BLaER1 treated with 17β-estradiol and CSF1 and Interleukin-3, amounts not matched to agents 10 nM and 100 nM (cell line): ENCODE data around the gene HJURP.

ENCODE experiments used
- H3K27ac ChIP-seq, 11 experiments: shearing (Covaris generic); formaldehyde crosslinking; 2 replicates each; pipeline ENCODE4 v1.8.1; 2022
- H3K27me3 ChIP-seq, 11 experiments: shearing (Covaris generic); formaldehyde crosslinking; 2 replicates each; pipeline ENCODE4 v1.8.1; 2022
- H3K36me3 ChIP-seq, 11 experiments: shearing (Covaris generic); formaldehyde crosslinking; 2 replicates each; pipeline ENCODE4 v1.8.1; 2022
- H3K4me1 ChIP-seq, 10 experiments: shearing (Covaris generic); formaldehyde crosslinking; 2 replicates each; pipeline ENCODE4 v1.8.1; 2022
- H3K4me2 ChIP-seq, 11 experiments: shearing (Covaris generic); formaldehyde crosslinking; 2 replicates each; pipeline ENCODE4 v1.8.1; 2022
- H3K4me3 ChIP-seq, 10 experiments: shearing (Covaris generic); formaldehyde crosslinking; 2 replicates each; pipeline ENCODE4 v1.8.1; 2022
- H3K9ac ChIP-seq, 11 experiments: shearing (Covaris generic); formaldehyde crosslinking; 2 replicates each; pipeline ENCODE4 v1.8.1; 2022
- H3K9me3 ChIP-seq, 11 experiments: shearing (Covaris generic); formaldehyde crosslinking; replicated peaks in 1 of 11; 2 replicates each; pipeline ENCODE4 v1.8.1; 2022
- H4K20me1 ChIP-seq, 11 experiments: shearing (Covaris generic); formaldehyde crosslinking; 2 replicates each; pipeline ENCODE4 v1.8.1; 2022
- Cebpa-rat ChIP-seq, 11 experiments: shearing (Covaris generic); IDR thresholded peaks; 2 replicates each; pipeline ENCODE4 v1.8.1; 2022

The HJURP gene

GRCh38 chr2:233800208-233800607, 54.1 kb downstream of the HJURP start:
- no peak for TF ChIP-seq Cebpa-rat (IDR thresholded peaks at IDR 0.05)
- no peaks in the 10 kb centered on the region for H4K20me1 ChIP-seq
- H3K36me3 ChIP-seq: no peaks in the 10 kb centered on the region
- H3K27ac ChIP-seq: no peak overlapping the region
- H3K9me3 ChIP-seq: no peaks in the 10 kb centered on the region
- peaks cover 5 to 12% (median 10%) of the 10 kb centered on the region in 10 experiments; a peak in 18 of 20 replicates for H3K4me1 ChIP-seq
- no peak overlapping the region for H3K4me3 ChIP-seq
- H3K27me3 ChIP-seq: no peaks in the 10 kb centered on the region
- no peak overlapping the region for H3K4me2 ChIP-seq
- H3K9ac ChIP-seq: no peak overlapping the region

GRCh38 chr2:233799716-233800115, 54.6 kb downstream of the HJURP start:
- TF ChIP-seq Cebpa-rat (IDR thresholded peaks at IDR 0.05): no peak

GRCh38 chr2:233799087-233799665, 55.2 kb downstream of the HJURP start:
- Histone ChIP-seq H3K27me3 (no peaks in the 10 kb centered on the region), H3K9me3 (no peaks in the 10 kb centered on the region), H3K4me2 (no peak overlapping the region), H3K4me1 (peaks cover 5 to 12% (median 10%) of the 10 kb centered on the region in 10 experiments; a peak in 18 of 20 replicates), H3K9ac (no peak overlapping the region), H3K4me3 (no peak overlapping the region), H3K27ac (no peak overlapping the region), H3K36me3 (no peaks in the 10 kb centered on the region), H4K20me1 (no peaks in the 10 kb centered on the region)
- TF ChIP-seq Cebpa-rat (IDR thresholded peaks at IDR 0.05): no peak

More at GRCh38 chr2:233799716-233800115, 54.6 kb downstream of the HJURP start:
- H3K9ac ChIP-seq: no peak overlapping the region
- no peaks in the 10 kb centered on the region for H3K9me3 ChIP-seq
- peaks cover 5 to 12% (median 10%) of the 10 kb centered on the region in 10 experiments; a peak in 18 of 20 replicates for H3K4me1 ChIP-seq
- H4K20me1 ChIP-seq: no peaks in the 10 kb centered on the region
- no peaks in the 10 kb centered on the region for H3K36me3 ChIP-seq
- no peaks in the 10 kb centered on the region for H3K27me3 ChIP-seq
- H3K4me2 ChIP-seq: no peak overlapping the region
- no peak overlapping the region for H3K4me3 ChIP-seq
- no peak overlapping the region for H3K27ac ChIP-seq

- H3K4me1 ChIP-seq: peaks cover 5 to 12% (median 10%) of the 10 kb centered on the region in 10 experiments; a peak in 18 of 20 replicates
- no peak overlapping the region for H3K4me3 ChIP-seq
- no peak for TF ChIP-seq Cebpa-rat (IDR thresholded peaks at IDR 0.05)
- H3K4me2 ChIP-seq: no peak overlapping the region
- no peaks in the 10 kb centered on the region for H3K36me3 ChIP-seq
- H4K20me1 ChIP-seq: no peaks in the 10 kb centered on the region
- no peaks in the 10 kb centered on the region for H3K9me3 ChIP-seq
- H3K27me3 ChIP-seq: no peaks in the 10 kb centered on the region
- H3K9ac ChIP-seq: no peak overlapping the region
- H3K27ac ChIP-seq: no peak overlapping the region
Observed at GRCh38 chr2:233798335-233799086, 55.8 kb downstream of the HJURP start.

- Histone ChIP-seq H3K27ac (no peak overlapping the region), H3K36me3 (no peaks in the 10 kb centered on the region), H3K9ac (no peak overlapping the region), H3K4me1 (peaks cover 2 to 5% (median 3%) of the 10 kb centered on the region in 10 experiments; a peak in 18 of 20 replicates), H3K9me3 (no peaks in the 10 kb centered on the region; a peak in 1 of 22 replicates), H3K4me2 (no peak overlapping the region), H3K4me3 (no peak overlapping the region), H4K20me1 (no peaks in the 10 kb centered on the region), H3K27me3 (no peaks in the 10 kb centered on the region)
- TF ChIP-seq Cebpa-rat (IDR thresholded peaks at IDR 0.05): no peak
Observed at GRCh38 chr2:233796254-233796653, 58.1 kb downstream of the HJURP start.

GRCh38 chr2:233795735-233796171, 58.6 kb downstream of the HJURP start:
- Histone ChIP-seq H3K4me3 (no peak overlapping the region), H3K9ac (no peak overlapping the region), H3K27me3 (no peaks in the 10 kb centered on the region), H3K36me3 (no peaks in the 10 kb centered on the region), H3K4me1 (no peaks in the 10 kb centered on the region), H4K20me1 (no peaks in the 10 kb centered on the region), H3K9me3 (no peaks in the 10 kb centered on the region; a peak in 1 of 22 replicates), H3K4me2 (no peak overlapping the region), H3K27ac (no peak overlapping the region)
- no peak for TF ChIP-seq Cebpa-rat (IDR thresholded peaks at IDR 0.05)

GRCh38 chr2:233794128-233794658, 60.1 kb downstream of the HJURP start:
- Histone ChIP-seq H3K9me3 (peaks cover 0 to 9% (median 7%) of the 10 kb centered on the region in 11 experiments; a peak in 10 of 22 replicates), H3K27me3 (no peaks in the 10 kb centered on the region), H3K9ac (no peak overlapping the region), H3K36me3 (no peaks in the 10 kb centered on the region), H3K4me3 (no peak overlapping the region), H3K4me2 (no peak overlapping the region), H3K27ac (no peak overlapping the region), H3K4me1 (peaks cover 0 to 6% (median 0%) of the 10 kb centered on the region in 10 experiments; a peak in 1 of 20 replicates), H4K20me1 (no peaks in the 10 kb centered on the region)
- TF ChIP-seq Cebpa-rat (IDR thresholded peaks at IDR 0.05): no peak

- peaks cover 0 to 6% (median 0%) of the 10 kb centered on the region in 10 experiments; a peak in 1 of 20 replicates for H3K4me1 ChIP-seq
- H3K9ac ChIP-seq: no peak overlapping the region
- H3K9me3 ChIP-seq: peaks cover 0 to 15% (median 10%) of the 10 kb centered on the region in 11 experiments; a peak in 10 of 22 replicates
- TF ChIP-seq Cebpa-rat (IDR thresholded peaks at IDR 0.05): no peak
- H3K36me3 ChIP-seq: no peaks in the 10 kb centered on the region
- H4K20me1 ChIP-seq: no peaks in the 10 kb centered on the region
- H3K4me2 ChIP-seq: no peak overlapping the region
- no peak overlapping the region for H3K4me3 ChIP-seq
- H3K27ac ChIP-seq: no peak overlapping the region
- no peaks in the 10 kb centered on the region for H3K27me3 ChIP-seq
Observed at GRCh38 chr2:233793465-233794127, 60.7 kb downstream of the HJURP start.

- TF ChIP-seq Cebpa-rat (IDR thresholded peaks at IDR 0.05): no peak
- H4K20me1 ChIP-seq: no peaks in the 10 kb centered on the region
- H3K27ac ChIP-seq: no peak overlapping the region
- no peak overlapping the region for H3K4me3 ChIP-seq
- peaks cover 0 to 18% (median 11%) of the 10 kb centered on the region in 11 experiments; a peak in 10 of 22 replicates for H3K9me3 ChIP-seq
- peaks cover 0 to 6% (median 0%) of the 10 kb centered on the region in 10 experiments; a peak in 1 of 20 replicates for H3K4me1 ChIP-seq
- H3K4me2 ChIP-seq: no peak overlapping the region
- H3K36me3 ChIP-seq: no peaks in the 10 kb centered on the region
- no peaks in the 10 kb centered on the region for H3K27me3 ChIP-seq
- H3K9ac ChIP-seq: no peak overlapping the region
Observed at GRCh38 chr2:233792720-233793119, 61.6 kb downstream of the HJURP start.
